ENCODE results near the gene MARK2.

GRCh38 chr11:63911440-63911839 is 72.5 kb downstream of the MARK2 start:
- no peak for TF ChIP-seq RAD21 (IDR thresholded peaks at IDR 0.05; ENCODE audit: low read depth)
- no peak for TF ChIP-seq NFIC (IDR thresholded peaks at IDR 0.05)
- TF ChIP-seq CREB1 (IDR thresholded peaks at IDR 0.05; ENCODE audit: low read depth) = no peak
- no peak for TF ChIP-seq EP300 (IDR thresholded peaks at IDR 0.05; ENCODE audit: borderline replicate concordance)

Measured in Ishikawa (cell line).